Activated CD4-positive, CD25-positive, alpha-beta regulatory T cell treated with anti-CD3 and anti-CD28 coated beads, Interleukin-2, amount 50 U/mL, for 24 hours (primary cell): ENCODE results near the gene TMEM54.

Experiments used
- ATAC-seq, 2 donors: fragments of 150-1000 bp; cut with Tn5 transposase; one replicate each; pipeline ENCODE4 v1.10.0; 2021; ENCODE audit warnings: mild to moderate bottlenecking in 1 of 2, moderate library complexity in 1 of 2

The TMEM54 gene

GRCh38 chr1:32894019-32894600, 7.1 kb downstream of the TMEM54 start:
- ATAC-seq: no peak

- ATAC-seq: peak; percentile 10 to 11
Measured at GRCh38 chr1:32893198-32894018, 7.8 kb downstream of the TMEM54 start.

- peak; percentile 44 to 50 for ATAC-seq
Measured at GRCh38 chr1:32892368-32893197, 8.6 kb downstream of the TMEM54 start.

GRCh38 chr1:32891630-32892029, 9.6 kb downstream of the TMEM54 start:
- ATAC-seq: no peak

GRCh38 chr1:32891241-32891570, 10.0 kb downstream of the TMEM54 start:
- ATAC-seq: no peak

- no peak for ATAC-seq
Measured at GRCh38 chr1:32890516-32891240, 10.5 kb downstream of the TMEM54 start.

GRCh38 chr1:32889731-32890278, 11.4 kb downstream of the TMEM54 start:
- no peak for ATAC-seq

- no peak for ATAC-seq
Measured at GRCh38 chr1:32888677-32889420, 12.3 kb downstream of the TMEM54 start.

- no peak for ATAC-seq
Measured at GRCh38 chr1:32888134-32888533, 13.1 kb downstream of the TMEM54 start.

- no peak for ATAC-seq
Measured at GRCh38 chr1:32887623-32888022, 13.6 kb downstream of the TMEM54 start.

GRCh38 chr1:32886828-32887414, 14.3 kb downstream of the TMEM54 start:
- no peak for ATAC-seq

- peak; percentile 21 to 30 for ATAC-seq
Measured at GRCh38 chr1:32886004-32886827, 15.0 kb downstream of the TMEM54 start, which contains the start of gene HPCA. Gene HPCA, plus strand, starts transcription at chr1:32886491. Its CDS starts 2,408 bp downstream, at chr1:32888899.

- no peak for ATAC-seq
Measured at GRCh38 chr1:32885676-32886003, 15.5 kb downstream of the TMEM54 start.

- ATAC-seq: no peak
Measured at GRCh38 chr1:32884726-32885125, 16.5 kb downstream of the TMEM54 start.

GRCh38 chr1:32884032-32884372, 17.2 kb downstream of the TMEM54 start:
- ATAC-seq: no peak

- no peak for ATAC-seq
Measured at GRCh38 chr1:32883338-32884031, 17.7 kb downstream of the TMEM54 start.

- no peak for ATAC-seq
Measured at GRCh38 chr1:32881871-32882850, 19.0 kb downstream of the TMEM54 start.

GRCh38 chr1:32881291-32881690, 19.9 kb downstream of the TMEM54 start:
- no peak for ATAC-seq

- no peak for ATAC-seq
Measured at GRCh38 chr1:32878637-32879041, 22.6 kb downstream of the TMEM54 start.
